G401 (cell line): ENCODE data around the gene GPATCH2L. TPM values are rescaled to one million over a fixed set of nuclear protein-coding genes. Genes with fewer than 3 reads are reported as not detected.
A peak's percentile ranks its signal among the peaks of the same experiment; 100 is the strongest.

Experiments used
- DNase-seq: peaks from one replicate; pipeline ENCODE4 v3.0.0-alpha.2; 2015; ENCODE audit warnings: low spot score
- in situ Hi-C: cut with HindIII; loops from 2 replicates; pipeline ENCODE4 v1.10.0; 2016; ENCODE audit warnings: low sequenced_read_pairs, mixed read lengths
- total RNA-seq: library from RNA; depleted of rRNA; stranded (reverse); fragments of >200 nt; shearing (Covaris generic); gene quantifications from 2 replicates; pipeline ENCODE4 v1.2.3, GENCODE V29; 2014

Gene GPATCH2L
- total RNA-seq, 1 experiment from 2014 or later: 32.4 TPM

- in situ Hi-C loops: no loop called here
- DNase-seq: no peak
These were observed 17.5 kb upstream of the GPATCH2L start for GRCh38 chr14:76134231-76134630.

GRCh38 chr14:76135722-76136121 is 16.0 kb upstream of the GPATCH2L start:
- in situ Hi-C loops: no loop called here

DNA sequence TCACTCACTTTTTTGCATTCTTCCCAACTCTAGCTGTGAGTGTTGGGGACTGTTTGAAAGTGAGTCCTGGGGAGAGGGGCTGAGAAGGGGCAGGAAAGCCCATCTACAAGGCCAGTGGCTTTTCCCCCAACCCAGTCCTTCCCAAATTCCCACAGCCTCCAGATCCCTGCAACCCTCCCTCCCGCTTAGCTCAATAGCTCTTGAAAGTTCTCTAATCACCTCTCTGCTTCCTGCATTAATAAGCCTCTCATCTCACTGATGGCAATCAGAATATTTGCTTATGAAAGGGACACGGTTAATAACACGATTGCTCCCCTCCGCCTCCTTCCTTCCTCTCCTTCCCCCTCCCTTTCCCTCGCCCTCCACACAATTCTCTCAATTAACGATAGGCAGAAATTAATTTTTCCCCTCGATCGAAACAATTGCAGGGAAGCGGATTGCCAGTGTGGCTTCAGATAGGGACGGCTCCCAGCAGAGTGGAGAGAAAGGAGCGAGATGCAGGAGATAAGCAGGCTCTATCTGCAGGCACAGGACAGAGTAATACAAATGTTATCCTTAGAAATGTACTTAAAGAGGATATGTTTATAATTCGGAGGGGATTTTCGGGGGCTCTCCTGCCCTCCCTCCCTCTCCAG is 15.1 kb upstream of the GPATCH2L start:
- in situ Hi-C loops: no loop called here
- no peak for DNase-seq

More at GRCh38 chr14:76135722-76136121, 16.0 kb upstream of the GPATCH2L start:
- no peak for DNase-seq

DNA sequence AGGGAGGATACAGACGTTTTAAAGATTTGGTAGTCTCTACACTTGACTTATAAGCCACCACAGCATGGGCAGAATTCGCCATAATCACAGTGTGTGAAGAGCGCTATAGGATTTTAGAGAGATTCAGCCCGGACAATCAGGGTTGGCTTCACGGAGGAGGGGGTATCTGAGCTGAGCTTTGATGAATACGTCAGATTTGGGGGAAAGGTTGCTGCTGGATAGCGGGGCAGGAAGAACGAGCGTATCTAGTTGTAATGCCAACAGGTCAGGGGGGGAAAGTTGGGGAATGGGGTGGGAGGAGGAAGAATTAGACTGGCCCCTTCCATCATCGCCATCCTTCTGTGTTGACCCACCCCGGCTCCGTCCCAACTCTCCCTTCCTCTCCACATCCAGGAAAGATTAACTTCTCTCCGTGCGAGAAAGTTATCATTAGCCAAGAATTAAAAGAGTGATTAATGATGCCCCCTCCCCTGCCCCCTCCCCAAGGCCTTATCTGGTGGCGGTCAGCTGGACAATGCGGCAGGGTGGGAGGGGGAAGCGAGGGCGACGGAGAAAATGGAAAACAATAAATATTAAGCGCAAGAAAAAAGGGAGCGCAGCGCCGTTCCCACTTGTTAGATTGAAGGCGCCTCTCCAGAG is 13.5 kb upstream of the GPATCH2L start:
- in situ Hi-C loops: no loop called here

DNA sequence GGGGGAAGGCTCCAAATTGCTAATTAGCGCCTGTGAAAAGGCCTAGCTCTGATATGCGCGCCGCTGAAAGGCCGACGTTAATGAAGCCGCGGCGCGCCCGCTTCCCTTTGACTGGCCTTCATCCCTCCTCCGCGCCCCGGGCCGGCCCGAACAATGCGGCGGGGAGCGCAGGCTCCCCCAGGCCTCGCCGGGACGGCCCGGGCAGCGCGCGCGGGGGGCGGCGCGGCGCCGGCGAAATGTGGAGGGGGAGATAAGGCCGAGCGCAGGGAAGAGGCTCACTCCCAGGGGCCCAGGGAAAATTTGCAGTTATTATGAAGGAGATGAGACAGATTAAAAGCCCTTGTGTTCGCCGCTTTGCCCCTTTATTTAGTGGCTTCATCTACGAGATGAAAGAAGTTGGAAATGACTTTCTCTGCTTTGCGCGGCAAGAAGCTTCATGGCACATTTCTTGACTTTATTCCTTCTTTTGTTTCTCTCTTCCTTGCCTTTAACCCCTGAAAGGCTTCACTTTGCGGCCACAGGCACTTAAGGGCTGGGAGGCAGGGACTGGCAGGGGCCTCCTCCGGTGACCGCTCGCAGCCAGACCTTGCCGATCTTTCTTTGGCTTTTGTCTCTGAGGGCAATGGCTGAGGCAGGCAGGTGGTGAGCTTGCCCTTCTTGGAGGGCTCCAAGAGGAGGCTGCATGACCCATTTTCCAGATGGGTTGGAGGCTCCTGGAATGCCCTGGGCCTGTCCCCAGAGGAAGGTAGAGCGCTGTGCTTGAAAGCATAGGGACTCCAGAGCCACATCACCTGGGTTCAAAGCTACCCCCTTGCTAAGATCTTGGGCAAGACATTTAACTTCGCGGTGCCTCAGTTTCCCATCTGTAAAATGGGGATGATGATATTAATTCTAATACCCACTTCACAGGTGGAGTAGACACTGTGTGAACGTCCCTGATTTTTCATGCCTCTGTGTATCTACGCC is 12.7 kb upstream of the GPATCH2L start:
- no peak for DNase-seq
- in situ Hi-C loops: no loop called here

More for the DNA sequence above, 13.5 kb upstream of the GPATCH2L start:
- no peak for DNase-seq

DNA sequence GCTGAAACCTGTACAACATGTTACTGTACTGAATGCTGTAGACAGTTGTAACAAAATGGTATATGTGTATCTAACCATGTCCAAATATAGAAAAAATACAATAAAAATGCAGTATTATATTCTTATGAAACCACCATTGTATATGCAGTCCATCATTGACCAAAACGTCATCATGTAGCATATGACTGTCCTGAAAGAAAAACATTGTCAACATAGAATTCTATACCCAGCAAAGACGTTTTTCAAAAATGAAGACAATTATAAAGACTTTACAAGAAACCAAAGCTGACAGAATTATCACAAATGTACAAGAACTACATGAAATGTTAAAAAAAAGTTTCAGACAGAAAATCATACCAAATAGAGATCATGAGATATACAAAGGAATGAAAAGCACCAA is 8.1 kb upstream of the GPATCH2L start:
- in situ Hi-C loops: no loop called here
- DNase-seq: no peak

DNA sequence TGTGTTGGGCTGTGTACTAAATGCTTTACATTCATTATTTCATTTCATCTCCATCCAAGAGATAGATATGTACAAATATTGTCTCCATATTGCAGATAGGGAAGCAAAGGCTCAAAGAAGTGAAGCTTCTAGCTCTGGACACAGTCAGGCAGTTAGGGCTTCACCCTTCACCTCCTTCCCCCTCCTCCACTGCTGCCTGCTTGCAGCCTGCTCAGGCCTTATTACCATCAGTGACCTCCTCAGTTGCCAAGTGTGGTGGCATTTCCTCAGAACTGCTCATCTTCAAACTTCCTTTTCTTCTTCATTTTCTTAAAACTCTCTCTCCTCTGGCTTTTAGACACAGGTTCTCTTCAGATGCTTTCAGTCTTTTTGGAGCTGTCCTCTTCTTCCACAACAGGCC is 4.7 kb upstream of the GPATCH2L start:
- in situ Hi-C loops: no loop called here
- DNase-seq: no peak

- DNase-seq: no peak
- in situ Hi-C loops: no loop called here
These were observed 2.5 kb upstream of the GPATCH2L start for GRCh38 chr14:76149196-76149595.

- in situ Hi-C loops: no loop called here
- DNase-seq: peak; percentile 39
These were observed 585 bp downstream of the GPATCH2L start for GRCh38 chr14:76152333-76152681.

GRCh38 chr14:76153919-76154318 is 2.2 kb downstream of the GPATCH2L start:
- DNase-seq: no peak
- in situ Hi-C loops: no loop called here

DNA sequence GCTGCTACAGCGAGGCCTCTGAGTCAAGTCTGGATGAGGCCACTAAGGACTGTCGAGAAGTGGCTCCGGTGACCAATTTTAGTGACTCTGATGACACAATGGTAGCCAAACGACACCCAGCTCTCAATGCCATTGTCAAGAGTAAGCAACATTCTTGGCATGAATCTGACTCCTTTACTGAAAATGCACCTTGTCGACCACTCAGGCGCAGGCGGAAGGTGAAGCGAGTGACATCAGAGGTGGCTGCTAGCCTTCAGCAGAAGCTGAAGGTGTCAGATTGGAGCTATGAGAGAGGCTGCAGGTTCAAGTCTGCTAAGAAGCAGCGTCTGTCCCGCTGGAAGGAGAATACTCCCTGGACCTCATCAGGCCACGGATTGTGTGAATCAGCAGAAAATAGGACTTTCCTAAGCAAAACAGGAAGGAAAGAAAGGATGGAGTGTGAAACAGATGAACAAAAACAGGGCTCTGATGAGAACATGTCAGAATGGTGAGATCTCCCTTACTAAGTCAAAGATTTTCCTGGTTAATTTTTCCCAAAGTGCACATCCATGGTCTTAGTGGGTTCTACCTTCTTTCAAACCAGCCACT is 2.9 kb downstream of the GPATCH2L start:
- in situ Hi-C loops: no loop called here
- DNase-seq: no peak

DNA sequence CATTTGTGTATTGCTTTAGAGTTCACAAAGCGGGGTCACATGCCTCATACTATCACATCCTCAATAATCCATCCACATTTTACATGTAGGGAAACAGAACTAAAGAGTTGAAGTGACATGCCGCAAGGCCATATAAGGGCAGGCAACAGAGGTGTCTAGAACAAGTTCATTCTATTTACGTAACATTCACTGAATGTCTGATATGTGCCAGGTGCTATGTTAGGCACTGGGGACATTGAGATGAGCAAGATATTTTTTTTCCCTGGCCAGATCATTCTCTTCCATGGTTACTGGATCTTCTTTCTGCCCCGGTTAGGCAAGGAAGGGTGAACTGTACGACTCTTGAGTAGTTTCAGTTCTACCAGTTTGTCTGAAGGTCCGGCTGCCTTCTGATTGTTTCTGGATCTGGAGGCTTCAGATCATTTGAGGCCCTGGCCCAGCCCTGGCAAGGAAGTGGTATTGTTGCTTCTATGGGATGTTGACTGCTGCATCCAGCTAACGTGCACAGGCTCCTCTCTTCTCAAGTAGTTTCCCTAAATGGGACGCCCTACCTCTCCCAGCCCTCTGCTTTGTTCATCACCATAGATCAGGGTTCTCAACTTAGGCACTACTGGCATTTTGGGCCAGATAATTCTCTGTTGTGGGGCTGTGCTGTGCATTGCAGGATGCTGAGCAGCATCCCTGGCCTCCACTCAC is 12.1 kb downstream of the GPATCH2L start:
- in situ Hi-C loops: no loop called here

DNA sequence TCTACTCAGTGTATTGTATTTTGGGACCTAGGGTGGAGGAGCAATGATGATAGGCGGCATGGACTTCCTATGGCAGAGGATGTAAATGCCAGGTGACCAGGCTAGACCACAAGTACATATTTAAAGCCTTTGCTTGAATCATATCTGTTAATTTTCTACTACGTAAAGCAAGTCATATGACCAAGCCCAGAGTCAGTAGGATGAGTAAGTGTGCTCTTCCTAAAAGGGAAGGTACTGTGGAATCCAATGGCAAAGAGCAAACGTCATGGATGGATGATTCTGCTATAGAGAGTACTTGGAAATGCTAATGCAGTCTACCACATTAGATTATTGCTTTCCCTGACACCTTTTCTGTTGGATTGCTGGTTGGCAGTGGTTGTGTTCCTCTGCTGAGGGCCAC is 16.8 kb downstream of the GPATCH2L start:
- no peak for DNase-seq
- in situ Hi-C loops: no loop called here

More for the DNA sequence above, 12.1 kb downstream of the GPATCH2L start:
- no peak for DNase-seq

GRCh38 chr14:76169776-76170175 is 18.1 kb downstream of the GPATCH2L start:
- in situ Hi-C loops: no loop called here
- no peak for DNase-seq

DNA sequence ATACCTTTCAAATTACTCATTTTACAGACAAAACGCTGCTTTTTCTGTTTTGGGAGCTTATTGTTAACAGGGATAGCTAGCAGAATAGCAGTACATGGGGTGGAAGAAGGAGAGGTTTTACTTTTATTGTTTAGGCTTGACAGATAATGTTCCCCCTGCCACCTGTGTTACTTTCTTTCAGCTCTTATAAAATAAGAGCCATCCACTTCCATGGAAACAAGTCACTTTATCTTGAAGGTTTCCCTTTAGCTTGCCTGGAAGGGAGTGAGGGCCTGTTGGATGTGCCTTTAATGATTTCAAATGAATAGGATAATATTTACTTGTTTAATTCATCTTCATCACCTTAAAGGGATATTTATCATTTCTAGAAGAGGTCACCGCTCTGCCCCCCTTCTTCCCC is 23.3 kb downstream of the GPATCH2L start:
- in situ Hi-C loops: no loop called here
- DNase-seq: no peak

DNA sequence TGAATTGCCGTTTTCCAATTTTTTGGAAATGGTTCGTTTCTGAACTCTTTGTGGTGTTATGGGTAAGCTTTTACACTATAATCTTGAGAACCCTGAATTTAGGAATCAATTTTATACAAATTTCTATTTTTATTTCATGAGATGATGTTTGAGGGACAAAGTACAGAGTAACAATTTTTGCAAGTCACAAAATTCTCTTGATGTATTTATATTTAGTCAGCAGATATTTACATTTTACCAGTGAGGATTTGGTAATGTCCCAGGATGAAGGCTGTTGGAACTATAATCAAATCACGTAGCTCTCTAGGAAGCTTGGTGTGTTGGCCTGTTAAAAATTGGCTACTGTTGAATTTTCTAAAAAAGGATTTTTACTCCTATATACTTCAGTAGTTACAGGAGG is 24.2 kb downstream of the GPATCH2L start:
- DNase-seq: no peak
- in situ Hi-C loops: no loop called here

DNA sequence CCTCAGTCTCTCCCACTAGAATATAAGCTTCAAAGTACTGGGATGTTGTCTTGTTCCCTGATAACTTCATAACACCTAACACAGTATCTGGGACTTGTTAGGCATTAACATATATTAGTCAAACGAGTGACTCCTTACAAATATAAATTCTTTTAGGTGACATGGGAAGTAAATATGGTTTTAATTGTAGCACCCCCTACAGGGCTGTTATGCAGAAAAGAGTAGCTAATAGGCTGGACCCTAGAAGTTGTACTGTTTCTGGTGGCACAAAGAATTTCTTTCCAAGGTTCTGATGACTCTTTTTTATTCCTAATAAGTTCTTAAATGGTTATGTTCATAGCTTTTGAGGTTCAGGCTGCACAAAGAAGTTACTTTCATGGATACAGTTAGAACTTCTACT is 29.8 kb downstream of the GPATCH2L start:
- in situ Hi-C loops: no loop called here
- no peak for DNase-seq

DNA sequence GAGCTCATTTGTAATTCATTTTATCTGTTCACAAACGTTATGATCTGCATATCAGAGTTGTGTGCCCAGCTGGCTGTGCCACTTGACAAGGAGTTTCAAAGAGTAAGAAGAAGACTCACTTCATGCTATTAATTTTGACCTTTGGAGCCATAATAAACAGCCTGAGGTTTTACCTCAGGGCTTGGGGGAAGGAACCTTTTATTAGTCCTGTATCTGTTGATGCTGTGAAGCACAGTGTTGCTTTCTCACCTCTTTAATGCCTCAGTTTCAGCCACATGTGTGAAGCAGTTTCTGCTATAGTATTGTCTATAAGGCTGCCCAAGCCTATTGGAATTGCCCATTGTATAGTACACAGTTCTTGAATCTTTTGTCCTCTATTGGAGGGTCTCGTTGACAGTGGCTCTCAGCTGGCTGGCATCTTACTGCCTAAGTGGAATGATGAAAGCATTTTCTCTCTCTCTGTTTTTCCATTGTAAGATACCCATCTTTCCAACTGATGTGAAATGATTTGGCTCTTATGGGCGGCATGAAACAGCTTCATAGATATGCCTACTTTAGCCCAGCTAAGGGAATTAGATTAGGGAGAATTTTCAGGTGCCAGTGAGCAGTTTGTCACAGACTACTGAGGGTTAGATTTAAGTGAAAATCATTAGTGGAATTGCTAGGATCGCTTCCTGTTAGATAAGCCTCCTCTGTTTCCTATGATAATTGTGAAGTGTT is 34.7 kb downstream of the GPATCH2L start:
- no peak for DNase-seq
- in situ Hi-C loops: no loop called here

- DNase-seq: no peak
- in situ Hi-C loops: no loop called here
These were observed 39.6 kb downstream of the GPATCH2L start for GRCh38 chr14:76191297-76191696.
